Mucosa of rectum (tissue), 2 donors: Measurements from ENCODE around the gene SNUPN.

Experiments
- H3K27ac ChIP-seq, 2 donors: one replicate each; pipeline ENCODE4 v1.7.0; 2013; ENCODE audit warnings: inconsistent platforms in 2 of 2, low read depth in 2 of 2, low read length in 2 of 2
- H3K27me3 ChIP-seq, 2 donors: one replicate each; pipeline ENCODE4 v1.7.0; 2013; ENCODE audit warnings: low read length in 2 of 2; ENCODE audit not compliant: control insufficient read depth in 2 of 2, insufficient read depth in 2 of 2
- H3K36me3 ChIP-seq, 2 donors: one replicate each; pipeline ENCODE4 v1.7.0; 2013; ENCODE audit warnings: low read length in 2 of 2; ENCODE audit not compliant: control insufficient read depth in 2 of 2, insufficient read depth in 2 of 2
- H3K4me1 ChIP-seq, 2 donors: one replicate each; pipeline ENCODE4 v1.7.0; 2013; ENCODE audit warnings: low read length in 2 of 2, mild to moderate bottlenecking in 1 of 2; ENCODE audit not compliant: control insufficient read depth in 2 of 2, insufficient read depth in 2 of 2
- H3K4me3 ChIP-seq, 2 donors: one replicate each; pipeline ENCODE4 v1.7.0; 2013; ENCODE audit warnings: low read length in 2 of 2
- H3K9ac ChIP-seq, 2 donors: one replicate each; pipeline ENCODE4 v1.7.0; 2013; ENCODE audit warnings: low read length in 2 of 2, low read depth in 1 of 2, mild to moderate bottlenecking in 1 of 2
- H3K9me3 ChIP-seq, 2 donors: one replicate each; pipeline ENCODE4 v1.7.0; 2013; ENCODE audit warnings: low read length in 2 of 2; ENCODE audit not compliant: control insufficient read depth in 2 of 2
- donor health status: healthy.
- donor health status: Normal muscosa, but diverticular disease.

SNUPN gene

DNA sequence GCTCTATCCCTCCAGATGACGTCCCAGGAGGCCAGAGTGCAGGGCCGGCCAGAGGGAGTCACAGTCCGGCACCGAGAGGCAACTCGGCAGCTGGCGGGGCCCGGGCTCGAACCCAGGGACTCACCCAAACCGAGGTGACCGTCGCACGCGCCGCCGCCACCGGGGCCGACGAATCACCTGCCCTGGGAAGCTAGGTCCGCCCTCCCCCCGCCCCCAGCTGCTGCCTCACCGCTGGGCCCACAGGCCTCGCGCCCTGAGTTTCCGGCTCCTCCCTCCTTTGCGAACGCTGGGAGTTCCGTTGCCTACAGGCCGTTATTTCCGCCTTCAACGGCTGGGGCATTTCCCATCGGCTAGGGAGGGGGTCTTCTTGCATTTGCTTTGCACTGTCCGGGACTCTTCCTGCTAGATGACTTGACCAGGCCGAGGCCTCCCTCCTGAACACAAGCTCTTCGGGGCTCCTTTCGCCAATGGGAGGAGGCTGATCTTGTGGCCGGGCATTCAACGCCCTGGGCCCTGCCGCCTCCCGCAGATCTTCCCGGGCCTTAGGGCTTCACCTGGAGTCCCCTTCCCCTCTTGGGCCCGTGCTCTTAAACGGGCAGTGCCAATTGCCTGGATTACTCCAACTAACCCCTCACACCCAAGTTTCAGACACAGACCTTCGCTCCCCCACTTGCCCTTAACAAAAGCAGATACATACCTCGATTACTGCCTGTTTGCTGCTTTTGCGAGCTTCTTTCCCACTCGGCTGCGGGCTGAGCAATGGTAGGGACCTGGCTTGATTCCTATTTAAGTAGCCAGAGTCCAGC lies at the start of gene SNUPN:
SNUPN (minus strand) TSS at position 184 of the 806 bp plus-strand sequence. CDS start 4,674 bp downstream, outside the sequence.
- Histone ChIP-seq H3K27me3 (no peaks in the 10 kb centered on the region), H3K27ac (peak within 1 kb of the TSS; percentile 96 to 97), H3K4me3 (peak within 1 kb of the TSS; percentile 90 to 99), H3K9me3 (no peaks in the 10 kb centered on the region), H3K4me1 (peaks cover 5% of the 10 kb centered on the region in 2 donors), H3K36me3 (no peaks in the 10 kb centered on the region), H3K9ac (peak within 1 kb of the TSS; percentile 93 to 96)

GRCh38 chr15:75674366-75674765 lies 48.8 kb upstream of the SNUPN start:
- Histone ChIP-seq H3K27ac (no peak overlapping the region), H3K4me1 (peaks cover 4 to 6% of the 10 kb centered on the region in 2 donors)

GRCh38 chr15:75673426-75674235 lies 48.1 kb upstream of the SNUPN start:
- Histone ChIP-seq H3K4me1 (peaks cover 4 to 6% of the 10 kb centered on the region in 2 donors), H3K4me3 (no peak overlapping the region), H3K36me3 (no peaks in the 10 kb centered on the region), H3K27me3 (no peaks in the 10 kb centered on the region), H3K9ac (no peak overlapping the region), H3K27ac (peak overlapping the region; percentile 33 to 56), H3K9me3 (no peaks in the 10 kb centered on the region)

More at GRCh38 chr15:75674366-75674765, 48.8 kb upstream of the SNUPN start:
- Histone ChIP-seq H3K9ac (no peak overlapping the region), H3K9me3 (no peaks in the 10 kb centered on the region), H3K27me3 (no peaks in the 10 kb centered on the region), H3K36me3 (no peaks in the 10 kb centered on the region), H3K4me3 (no peak overlapping the region)

GRCh38 chr15:75672646-75673425 lies 47.3 kb upstream of the SNUPN start:
- peaks cover 4 to 6% of the 10 kb centered on the region in 2 donors for H3K4me1 ChIP-seq
- H3K27me3 ChIP-seq: no peaks in the 10 kb centered on the region
- no peak overlapping the region for H3K4me3 ChIP-seq
- peak overlapping the region; percentile 33 to 56 for H3K27ac ChIP-seq
- H3K36me3 ChIP-seq: no peaks in the 10 kb centered on the region
- H3K9ac ChIP-seq: no peak overlapping the region
- H3K9me3 ChIP-seq: no peaks in the 10 kb centered on the region

- Histone ChIP-seq H3K4me1 (peaks cover 10 to 15% of the 10 kb centered on the region in 2 donors), H3K36me3 (no peaks in the 10 kb centered on the region), H3K27ac (no peak overlapping the region), H3K4me3 (no peak overlapping the region), H3K9me3 (no peaks in the 10 kb centered on the region), H3K27me3 (no peaks in the 10 kb centered on the region), H3K9ac (no peak overlapping the region)
Observed at GRCh38 chr15:75671730-75672602, 46.4 kb upstream of the SNUPN start.

- Histone ChIP-seq H3K4me3 (no peak overlapping the region), H3K9me3 (no peaks in the 10 kb centered on the region), H3K4me1 (peaks cover 16 to 28% of the 10 kb centered on the region in 2 donors), H3K9ac (no peak overlapping the region), H3K27me3 (no peaks in the 10 kb centered on the region), H3K27ac (no peak overlapping the region), H3K36me3 (no peaks in the 10 kb centered on the region)
Observed at GRCh38 chr15:75669879-75670212, 44.3 kb upstream of the SNUPN start.

- H3K9ac ChIP-seq: no peak overlapping the region
- peaks cover 21 to 33% of the 10 kb centered on the region in 2 donors for H3K4me1 ChIP-seq
- H3K9me3 ChIP-seq: no peaks in the 10 kb centered on the region
- H3K36me3 ChIP-seq: no peaks in the 10 kb centered on the region
- no peak overlapping the region for H3K27ac ChIP-seq
- no peaks in the 10 kb centered on the region for H3K27me3 ChIP-seq
- H3K4me3 ChIP-seq: no peak overlapping the region
Observed at GRCh38 chr15:75669191-75669878, 43.8 kb upstream of the SNUPN start.

- H3K4me1 ChIP-seq: peaks cover 32 to 39% of the 10 kb centered on the region in 2 donors
- no peak overlapping the region for H3K4me3 ChIP-seq
- H3K27ac ChIP-seq: peak overlapping the region; percentile 50 to 72
- H3K27me3 ChIP-seq: no peaks in the 10 kb centered on the region
- H3K9me3 ChIP-seq: no peaks in the 10 kb centered on the region
- no peak overlapping the region for H3K9ac ChIP-seq
- H3K36me3 ChIP-seq: no peaks in the 10 kb centered on the region
Observed at GRCh38 chr15:75666823-75667501, 41.4 kb upstream of the SNUPN start.
